HG03442 (cell line): ENCODE measurements around the gene DNAH3.
"Not testable (repeated sequence)": the region's sequence is repeated elsewhere in the genome, so short reads cannot be mapped to it uniquely, and the experiment has no call there.

ENCODE experiments used
- ATAC-seq: cut with Tn5 transposase; IDR thresholded peaks from one replicate; pipeline ENCODE4 v1.9.1; 2021; ENCODE audit warnings: mild to moderate bottlenecking, moderate library complexity; ENCODE audit not compliant: unreplicated experiment

The DNAH3 gene

GRCh38 chr16:21130811-21131210 lies 19.8 kb downstream of the DNAH3 start:
- no peak for ATAC-seq

DNA sequence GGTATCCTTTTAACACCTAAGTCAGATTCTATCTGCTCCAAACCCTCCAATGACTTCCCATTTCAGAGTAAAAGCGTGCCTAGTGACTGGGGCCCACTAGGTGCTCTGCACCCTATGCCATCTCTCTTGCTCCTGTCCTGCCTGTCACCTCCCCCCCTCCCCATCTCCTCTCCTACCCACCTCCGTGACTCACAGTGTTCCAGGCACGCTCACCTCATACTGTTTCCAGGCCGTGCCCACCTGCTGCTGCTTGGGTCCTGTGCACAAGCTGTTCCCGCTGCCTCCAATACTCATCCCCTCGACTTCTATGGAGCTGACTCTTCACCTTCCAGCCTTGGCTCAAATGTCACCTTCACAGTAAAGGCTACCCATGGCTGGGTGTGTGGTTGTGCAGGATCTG lies 21.7 kb downstream of the DNAH3 start:
- no peak for ATAC-seq

- no peak for ATAC-seq
These were observed 24.1 kb downstream of the DNAH3 start for GRCh38 chr16:21126518-21126917.

- no peak for ATAC-seq
These were observed 25.5 kb downstream of the DNAH3 start for GRCh38 chr16:21125191-21125590.

- no peak for ATAC-seq
These were observed 29.6 kb downstream of the DNAH3 start for GRCh38 chr16:21120976-21121520.

DNA sequence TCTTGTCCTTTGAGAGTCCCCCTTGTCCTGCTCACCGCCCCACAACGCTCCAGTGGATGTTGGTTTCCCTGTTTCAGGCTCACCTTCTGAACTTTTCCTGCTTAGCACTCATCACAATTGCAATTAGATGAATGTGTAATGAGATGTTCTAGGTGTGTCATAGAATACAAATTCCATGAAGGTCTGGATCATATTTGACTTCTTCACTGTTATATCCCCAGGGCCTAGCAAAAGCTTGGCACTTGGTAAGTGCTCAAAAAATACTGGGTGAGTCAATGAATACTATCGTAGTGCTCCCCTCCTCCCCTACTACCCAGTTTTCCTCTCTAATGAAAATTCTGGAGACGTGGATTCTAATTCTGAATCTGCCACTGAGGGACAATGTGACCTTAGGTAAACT lies 33.1 kb downstream of the DNAH3 start:
- no peak for ATAC-seq

GRCh38 chr16:21116148-21116693 lies 34.4 kb downstream of the DNAH3 start:
- no peak for ATAC-seq

DNA sequence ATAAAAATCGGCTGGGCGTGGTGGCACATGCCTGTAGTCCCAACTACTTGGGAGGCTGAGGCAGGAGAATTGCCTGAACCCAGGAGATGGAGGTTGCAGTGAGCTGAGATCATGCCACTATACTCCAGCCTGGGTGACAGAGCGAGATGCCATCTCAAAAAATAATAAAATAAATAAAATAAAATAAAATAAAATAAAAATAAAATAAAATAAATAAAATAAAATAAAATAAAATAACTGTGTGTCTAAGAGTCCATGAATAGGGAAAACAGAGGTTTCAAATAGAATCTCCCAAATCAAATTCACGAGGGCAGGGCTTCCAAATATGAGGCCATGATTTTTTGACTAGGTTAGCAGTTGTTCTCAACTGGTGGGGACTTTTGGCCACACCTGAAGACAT lies 35.1 kb downstream of the DNAH3 start:
- not testable (repeated sequence) for ATAC-seq

- no peak for ATAC-seq
These were observed 46.4 kb downstream of the DNAH3 start for GRCh38 chr16:21103941-21104860.

- ATAC-seq, result no peak
These were observed 48.8 kb downstream of the DNAH3 start for GRCh38 chr16:21101631-21102420.

- ATAC-seq, result no peak
These were observed 50.2 kb downstream of the DNAH3 start for GRCh38 chr16:21100447-21100846.

GRCh38 chr16:21097151-21097550 lies 53.5 kb downstream of the DNAH3 start:
- no peak for ATAC-seq

- ATAC-seq, result not testable (repeated sequence)
These were observed 55.9 kb downstream of the DNAH3 start for GRCh38 chr16:21094719-21095118.

- no peak for ATAC-seq
These were observed 57.7 kb downstream of the DNAH3 start for GRCh38 chr16:21092951-21093350.

GRCh38 chr16:21088646-21089538 lies 61.8 kb downstream of the DNAH3 start:
- no peak for ATAC-seq

- ATAC-seq, result no peak
These were observed 62.5 kb downstream of the DNAH3 start for GRCh38 chr16:21088143-21088542.

DNA sequence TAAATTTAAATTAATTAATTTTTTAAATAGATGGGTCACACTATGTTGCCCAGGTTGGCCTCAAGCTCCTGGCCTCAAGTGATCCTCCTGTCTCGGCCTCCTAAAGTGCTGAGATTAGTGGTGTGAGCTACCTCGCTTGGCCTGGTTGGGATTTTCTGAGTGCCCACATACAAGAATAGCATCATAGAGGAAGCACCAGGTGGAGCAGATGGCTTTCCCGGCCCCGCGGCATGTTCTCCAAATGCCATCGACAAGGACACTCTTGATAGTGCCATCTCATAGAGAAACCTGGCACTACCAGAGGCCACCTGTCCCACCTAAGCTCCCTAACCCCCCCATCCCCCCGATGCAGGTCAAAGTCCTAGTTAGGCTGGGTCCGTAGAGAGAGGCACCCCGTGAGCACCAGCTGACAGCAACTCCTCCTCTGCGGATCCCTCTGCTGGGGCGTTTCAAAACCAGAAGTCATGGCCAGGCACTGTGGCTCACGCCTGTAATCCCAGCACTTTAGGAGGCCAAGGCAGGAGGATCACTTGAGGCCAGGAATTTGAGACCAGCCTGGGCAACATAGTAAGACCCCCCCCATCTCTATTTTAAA lies 65.9 kb downstream of the DNAH3 start:
- ATAC-seq, result no peak

GRCh38 chr16:21083729-21084268 lies 66.8 kb downstream of the DNAH3 start:
- no peak for ATAC-seq

- no peak for ATAC-seq
These were observed 69.3 kb downstream of the DNAH3 start for GRCh38 chr16:21081329-21081728.

DNA sequence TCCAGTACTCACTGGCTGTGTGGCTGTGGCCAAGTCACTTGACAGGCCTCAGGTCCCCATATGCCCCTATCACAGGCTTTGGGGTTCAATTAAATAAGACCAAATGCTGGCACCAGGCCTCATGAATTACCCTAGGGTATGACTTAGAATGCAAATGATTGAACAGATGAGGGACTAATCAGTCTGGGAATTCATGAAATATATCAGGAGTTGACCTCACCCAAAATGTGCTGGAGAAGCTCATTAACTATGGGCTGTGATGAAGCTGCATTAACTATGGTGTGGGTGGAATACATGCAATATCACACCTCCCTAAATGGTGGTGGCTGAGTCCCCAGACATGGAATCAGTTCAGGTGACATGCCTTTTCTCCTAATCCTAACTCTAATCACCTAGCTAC lies 72.1 kb downstream of the DNAH3 start:
- ATAC-seq, result no peak
